Measurements from ENCODE around the gene MED26.

MED26 gene

DNA sequence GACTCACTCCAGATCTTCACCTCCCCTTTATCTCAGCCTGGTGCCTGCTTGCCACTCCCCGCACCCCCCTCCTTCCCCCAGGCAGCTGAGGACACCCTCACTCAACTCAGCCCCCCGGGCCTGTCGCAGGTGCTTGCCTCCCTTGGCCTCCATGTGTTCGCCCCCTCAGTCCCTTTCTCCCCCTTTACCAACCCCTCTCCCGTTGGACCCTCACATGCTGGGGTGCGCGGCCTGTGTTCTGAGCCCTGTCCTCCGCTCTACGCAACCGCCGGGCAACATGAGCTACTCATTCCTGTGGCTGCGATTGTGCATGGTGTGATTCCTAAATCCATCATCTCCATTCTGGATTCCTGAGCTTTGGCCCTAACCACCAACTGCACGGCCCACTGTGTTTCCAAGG, 90.9 kb downstream of the MED26 start:
- DNase-seq (ENCODE audit: low read depth), result no peak

DNA sequence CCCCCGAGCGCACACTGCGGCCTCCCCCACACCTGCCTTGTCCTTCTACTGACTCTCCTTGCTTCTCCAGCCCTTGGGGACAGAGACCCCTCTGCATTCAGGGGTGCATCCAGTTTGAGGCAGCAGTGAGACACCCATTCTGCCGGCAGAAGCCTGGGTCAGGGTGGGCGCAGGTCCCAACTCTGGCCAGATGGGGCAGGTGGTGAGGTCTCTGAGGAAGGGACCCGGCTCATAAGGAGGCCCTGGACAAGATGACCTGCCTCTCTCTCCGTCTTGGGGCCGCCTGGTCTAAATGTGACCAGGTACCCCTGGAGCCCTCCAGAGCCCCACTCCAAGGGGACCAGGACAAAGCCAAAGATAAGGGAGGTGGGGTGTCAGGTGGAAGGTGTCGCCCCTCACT, 91.9 kb downstream of the MED26 start:
- no peak for DNase-seq (ENCODE audit: low read depth)

DNA sequence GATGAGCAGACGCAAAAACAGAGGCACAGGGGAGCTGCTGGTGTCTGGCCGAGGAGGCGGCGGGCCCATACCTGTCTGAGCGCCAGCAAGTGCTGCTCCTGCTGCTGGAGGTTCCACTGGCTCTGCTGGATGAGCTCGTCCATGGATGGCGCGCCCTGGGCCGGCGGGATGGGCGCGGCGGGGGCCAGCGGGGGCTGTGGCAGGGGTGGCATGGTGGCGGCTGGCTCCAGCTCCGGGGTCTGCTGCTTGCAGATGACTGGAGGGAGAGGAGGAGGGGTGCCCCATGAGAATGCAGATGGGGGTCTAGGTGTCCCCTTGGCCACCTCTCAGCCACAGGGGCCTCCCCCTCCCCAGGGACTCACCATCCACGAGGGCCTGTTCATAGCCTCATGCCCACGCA, 92.6 kb downstream of the MED26 start:
- DNase-seq (ENCODE audit: low read depth), result no peak

DNA sequence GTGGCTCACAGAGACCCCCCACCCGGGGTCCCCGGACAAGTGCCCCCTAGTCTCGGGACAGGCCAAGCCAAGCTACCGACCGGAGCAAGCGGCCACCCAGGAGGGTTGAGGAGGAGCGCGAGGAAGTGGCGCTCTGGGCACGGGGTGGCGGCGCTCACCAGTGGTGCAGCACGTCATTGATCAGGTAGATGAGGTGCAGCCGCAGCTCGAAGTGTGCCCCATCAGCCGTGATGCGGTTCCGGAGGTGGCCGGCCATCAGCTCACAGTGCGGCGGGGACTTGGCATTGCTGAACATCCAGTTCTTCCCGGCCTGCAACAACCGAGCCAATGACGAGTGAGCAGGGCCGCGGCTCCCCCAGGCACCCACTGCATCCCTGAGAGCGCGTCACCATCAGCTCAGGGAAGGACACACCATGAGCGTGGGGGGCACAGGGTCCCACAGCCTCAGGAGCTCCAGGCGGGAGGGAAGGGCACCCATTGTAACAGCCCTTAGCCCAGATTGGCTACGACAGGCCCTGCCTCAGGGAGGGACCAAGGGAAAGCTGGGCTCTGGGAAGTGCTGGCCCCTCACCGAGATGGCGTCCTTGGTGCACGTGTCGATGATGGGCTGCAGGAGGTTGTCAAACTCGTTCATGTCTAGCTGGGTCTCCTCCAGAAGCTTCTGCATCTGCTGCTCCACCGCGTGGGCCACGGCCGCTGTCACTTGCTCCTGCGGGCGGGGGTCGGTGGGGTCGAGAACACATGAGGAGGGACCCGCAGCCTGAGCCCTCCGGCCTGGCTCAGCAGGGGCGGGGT, 95.4 kb downstream of the MED26 start:
- DNase-seq (ENCODE audit: low read depth), result no peak

DNA sequence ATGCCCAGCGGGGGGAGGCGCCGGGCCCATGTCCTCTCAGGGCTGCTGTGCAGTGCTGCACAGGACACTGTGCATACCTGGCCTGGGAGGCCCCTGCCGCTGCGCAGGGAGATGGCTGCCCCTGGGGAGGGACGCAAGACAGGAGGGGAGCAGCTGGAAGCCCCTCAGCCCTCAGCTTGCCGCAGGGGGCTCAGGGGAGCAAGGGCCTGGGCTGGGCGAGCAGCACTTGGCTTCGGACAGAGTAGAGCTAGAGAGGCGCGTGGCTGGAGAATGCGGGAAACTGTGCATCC, 96.7 kb downstream of the MED26 start:
- DNase-seq (ENCODE audit: low read depth), result no peak

DNA sequence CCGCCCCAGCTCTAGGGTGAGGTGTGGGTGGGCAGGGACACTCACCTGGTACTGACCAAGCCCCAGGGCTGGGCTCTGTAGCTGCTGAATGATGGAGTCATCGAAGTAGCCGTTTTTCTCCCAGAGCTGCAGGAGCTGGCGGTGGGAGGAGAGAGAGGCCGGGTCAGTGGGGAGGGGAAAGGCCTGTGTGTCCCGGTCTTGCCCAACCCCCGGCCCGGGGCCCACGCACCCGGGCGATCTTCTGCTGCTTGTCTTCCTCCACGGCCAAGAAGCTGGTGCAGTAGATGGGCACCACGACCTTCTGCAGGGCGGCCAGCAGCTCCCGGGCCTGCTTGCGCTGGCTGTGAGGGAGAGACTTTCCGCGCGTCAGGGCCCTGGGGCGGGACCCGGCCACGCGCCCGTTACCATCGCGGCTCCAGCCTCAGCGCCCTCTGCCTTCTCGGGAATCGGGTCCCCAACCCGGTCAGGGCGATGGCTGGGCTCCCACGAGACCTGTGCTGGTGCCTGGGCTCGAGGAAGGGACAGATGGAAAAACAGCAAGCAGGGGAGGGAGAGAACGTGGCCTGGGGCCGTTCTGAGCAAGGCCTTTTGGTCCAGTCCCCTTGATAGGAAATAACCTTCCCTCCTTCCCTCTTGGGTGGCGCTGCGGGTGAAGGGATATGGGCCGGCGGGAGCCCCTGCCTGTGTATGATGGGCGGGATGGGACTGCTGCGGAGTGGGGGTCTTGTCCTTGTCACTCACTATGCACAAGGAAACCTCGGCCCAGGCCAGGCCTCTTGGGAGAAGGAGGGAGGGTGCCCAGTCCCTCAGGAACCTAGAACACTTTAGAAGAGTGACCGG, 97.2 kb downstream of the MED26 start:
- DNase-seq (ENCODE audit: low read depth), result no peak

DNA sequence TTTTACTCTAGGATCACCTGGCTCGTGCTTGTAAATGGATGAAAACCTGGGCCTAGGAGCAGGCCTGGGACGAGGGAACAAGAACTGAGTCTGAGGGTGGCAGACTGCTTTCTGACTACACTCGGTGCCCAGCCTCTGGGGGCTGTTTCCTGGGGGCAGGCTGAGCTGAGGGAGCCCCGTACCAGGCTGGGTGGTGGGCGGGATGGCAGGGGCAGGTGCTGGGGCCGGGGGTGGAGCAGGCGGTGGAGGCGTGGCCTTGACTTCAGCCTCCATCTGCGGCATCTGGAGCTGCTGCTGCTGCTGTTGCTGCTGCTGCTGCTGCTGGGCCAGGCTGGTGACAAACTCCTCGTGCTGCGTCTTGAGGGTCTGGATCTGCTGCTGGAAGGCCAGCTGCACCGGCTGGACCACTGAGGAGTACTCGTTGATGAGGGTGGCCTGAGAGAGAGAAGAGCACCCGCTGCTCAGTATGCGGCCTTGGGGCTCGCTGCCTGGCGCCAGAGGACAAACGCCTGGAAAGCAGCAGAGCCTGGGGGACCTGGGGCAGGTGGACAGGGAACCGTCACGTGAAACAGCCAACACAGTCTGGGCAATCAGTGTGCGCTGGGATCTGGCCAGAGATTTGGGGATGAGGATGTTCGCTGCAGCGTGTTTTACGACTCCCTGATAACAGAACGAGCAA, 98.4 kb downstream of the MED26 start:
- DNase-seq (ENCODE audit: low read depth), result no peak

DNA sequence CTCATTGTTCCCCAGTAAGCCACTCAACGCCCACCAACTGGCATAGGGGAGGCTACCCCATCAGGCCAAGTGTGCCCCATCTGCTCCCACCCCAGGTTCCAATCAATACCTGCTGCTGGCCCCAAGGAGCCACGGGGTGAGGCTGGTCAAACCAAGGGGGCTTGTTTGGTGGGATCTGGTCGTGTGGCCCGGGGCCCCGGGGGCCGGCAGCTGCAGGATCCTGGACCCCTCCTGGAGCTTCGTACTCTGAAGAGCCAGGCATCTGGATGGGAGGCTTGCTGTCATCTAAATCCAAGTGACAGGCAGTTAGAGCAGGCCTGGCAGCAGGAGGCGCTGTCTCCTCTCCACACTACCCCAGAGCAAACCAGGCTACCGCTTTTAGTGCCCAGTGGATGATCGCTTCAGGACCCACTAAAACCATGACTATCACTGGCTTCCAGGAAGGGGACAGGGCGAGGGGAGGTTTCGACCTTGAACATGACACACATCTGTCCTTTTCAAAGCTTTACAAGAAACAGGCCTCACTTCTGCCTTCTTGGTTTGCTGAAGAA, 100.0 kb downstream of the MED26 start:
- no peak for DNase-seq (ENCODE audit: low read depth)

DNA sequence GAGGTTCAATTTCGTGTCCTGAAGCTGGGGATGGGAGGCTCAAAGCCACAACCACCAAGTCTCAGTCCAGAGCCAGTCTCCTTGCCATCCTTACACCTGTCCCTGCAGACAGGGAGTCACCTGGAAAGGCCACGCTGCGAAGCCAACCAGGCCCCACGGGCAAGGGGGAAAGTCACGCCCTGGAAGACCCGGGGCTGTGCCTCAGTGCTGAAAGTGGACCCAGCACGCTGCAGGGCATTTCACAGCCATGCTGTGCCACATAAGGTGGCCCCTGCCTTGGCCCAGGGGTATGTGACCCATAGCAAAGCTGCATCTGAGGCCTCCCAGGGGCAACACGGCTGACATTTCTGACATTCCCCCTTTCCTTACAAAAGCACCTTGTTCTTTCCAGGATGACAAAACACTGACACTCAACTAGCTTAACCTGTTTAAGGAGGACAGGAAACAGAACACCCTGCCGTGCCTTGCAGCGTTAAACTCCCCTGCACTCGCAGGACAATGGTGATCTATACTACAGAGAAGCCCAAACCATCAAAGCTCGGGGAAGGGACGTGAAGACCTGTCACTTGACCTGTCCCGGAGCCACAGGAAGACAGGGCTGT, 100.6 kb downstream of the MED26 start:
- DNase-seq (ENCODE audit: low read depth), result no peak

DNA sequence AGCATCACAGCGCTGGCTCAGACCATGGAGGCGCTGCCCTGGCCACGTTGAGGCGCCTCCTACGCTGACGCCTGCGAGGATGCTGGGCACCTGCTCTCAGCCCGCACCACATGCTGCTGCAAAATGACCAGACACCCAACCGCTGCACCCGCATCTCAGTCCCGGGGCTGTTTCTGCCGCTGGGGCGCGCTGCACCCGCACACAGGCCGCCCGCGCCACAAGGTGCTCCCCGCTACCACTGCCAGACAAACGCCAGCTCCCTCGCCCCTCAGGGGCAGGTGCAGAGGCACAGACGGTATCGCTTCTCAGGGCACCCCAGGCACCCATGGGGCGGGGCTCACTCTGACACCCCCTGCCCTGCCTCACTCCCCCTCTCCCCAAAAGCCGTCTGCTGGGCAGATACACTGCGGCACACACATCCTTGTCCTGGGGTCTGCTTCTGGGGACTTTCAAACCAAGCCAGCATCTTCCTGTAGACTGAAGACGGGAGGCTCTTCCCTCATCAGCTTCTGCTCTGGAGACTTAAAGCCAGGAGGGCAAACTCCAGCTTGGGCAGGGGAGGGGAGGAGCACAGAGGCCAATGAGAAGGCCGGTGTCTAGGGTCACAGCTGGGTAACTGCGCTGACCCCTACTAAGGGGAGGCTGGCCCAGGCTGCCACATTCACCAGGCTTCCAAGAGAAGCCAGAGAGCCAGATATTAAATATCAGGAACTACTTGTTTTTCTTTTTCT, 102.1 kb downstream of the MED26 start:
- no peak for DNase-seq (ENCODE audit: low read depth)

DNA sequence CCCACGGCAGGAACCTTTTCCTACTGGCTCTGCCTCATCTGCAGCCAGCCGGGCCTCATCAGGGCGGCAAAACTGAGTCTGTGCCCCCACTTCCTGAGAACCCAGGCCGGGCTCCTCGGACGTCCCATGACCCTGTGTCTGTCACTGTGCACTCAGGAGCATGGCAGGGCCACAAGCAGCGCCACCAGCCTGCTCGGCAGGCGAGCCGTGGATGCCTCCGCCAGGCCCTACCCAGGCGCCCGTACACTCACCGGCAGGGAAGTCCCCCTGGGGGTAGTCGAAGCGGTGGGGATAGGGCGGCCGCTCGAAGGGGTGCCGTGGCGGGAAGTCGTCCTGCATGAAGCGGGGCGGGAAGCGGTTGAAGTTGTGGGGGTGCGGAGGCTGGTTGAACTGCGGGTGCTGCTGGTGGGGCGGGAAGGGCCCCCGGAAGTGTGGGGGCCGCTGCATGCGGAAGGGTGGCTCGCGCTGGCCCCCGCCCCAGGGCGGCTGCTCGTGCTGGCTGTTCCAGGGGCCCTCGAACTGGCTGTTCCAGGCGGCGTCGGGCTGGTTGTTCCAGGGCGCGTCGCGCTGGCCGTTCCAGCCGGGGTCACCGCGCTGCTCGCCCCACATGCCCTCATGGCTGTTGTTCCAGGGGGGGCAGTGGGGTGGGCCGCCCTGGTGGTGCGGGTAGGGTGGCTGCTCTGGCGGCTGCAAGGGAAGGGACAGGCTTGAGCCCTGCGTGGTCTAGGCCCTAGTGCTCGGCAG, 102.8 kb downstream of the MED26 start:
- DNase-seq (ENCODE audit: low read depth), result no peak
